GM12878 (cell line): Measurements from ENCODE around the gene CAVIN1. TPM values are rescaled to one million over a fixed set of nuclear protein-coding genes. Genes with fewer than 3 reads are reported as not detected.
A peak's percentile ranks its signal among the peaks of the same experiment; 100 is the strongest.

Experiments
- ATAC-seq: fragments of 200-7000 bp; cut with Tn5 transposase; 3 replicates; pipeline ENCODE4 v1.9.1; 2020; ENCODE audit warnings: mild to moderate bottlenecking, moderate library complexity
- BruUV-seq: library from RNA; stranded (reverse); fragments of 400-500 nt; replicated peaks from 2 replicates; lab custom pipeline; 2021; lab: Mats Ljungman, UMichigan
- CTCF ChIA-PET: fragments of 300-600 bp; sonication (Branson Sonifier 250); formaldehyde crosslinking; extraction: SDS; loops from one replicate; lab custom pipeline; 2021; ENCODE audit warnings: inconsistent platforms; lab: Yijun Ruan, JAX
- POLR2A ChIA-PET: fragments of 350-600 bp; formaldehyde crosslinking; extraction: SDS; loops from one replicate; lab custom pipeline; 2021; ENCODE audit warnings: inconsistent platforms; lab: Charles Lee
- RAD21 ChIA-PET: fragments of 300-600 bp; sonication (Branson Sonifier 250); formaldehyde crosslinking; loops from one replicate; lab custom pipeline; 2023; ENCODE audit warnings: antibody characterized with exemption; ENCODE audit not compliant: unreplicated experiment; lab: Charles Lee
- SMC1A ChIA-PET: fragments of 300-600 bp; sonication (Branson Sonifier 250); formaldehyde crosslinking; loops from one replicate; lab custom pipeline; 2023; ENCODE audit not compliant: unreplicated experiment, uncharacterized antibody; lab: Charles Lee
- DNase-seq: peaks from one replicate; pipeline ENCODE4 v3.0.0-alpha.2; 2011; ENCODE audit warnings: low read depth, low spot score
- FAIRE-seq: peaks from 3 replicates; lab custom pipeline; 2011; peaks lifted over from hg19 to GRCh38; lab: Jason Lieb, UNC
- H2AFZ ChIP-seq: 2 replicates; pipeline ENCODE4 v1.6.0; 2011; ENCODE audit warnings: low read depth, low read length, control low read depth; ENCODE audit not compliant: control insufficient read depth
- H3K27ac ChIP-seq: 2 replicates; pipeline ENCODE4 v1.5.1; 2011; ENCODE audit warnings: control low read depth; ENCODE audit not compliant: control insufficient read depth, insufficient read depth
- H3K27me3 ChIP-seq, 2 experiments: replicated peaks in 1 of 2; 2 replicates each; pipeline versions ENCODE4 v1.6.0 to v1.6.1; 2011; ENCODE audit warnings: low read length in 1 of 2; ENCODE audit not compliant: control insufficient read depth in 2 of 2, insufficient read depth in 2 of 2
- H3K36me3 ChIP-seq, 2 experiments: 2 replicates each; pipeline ENCODE4 v1.5.1; 2011; ENCODE audit warnings: low read length in 1 of 2; ENCODE audit not compliant: control insufficient read depth in 2 of 2, insufficient read depth in 2 of 2
- H3K4me1 ChIP-seq: 2 replicates; pipeline ENCODE4 v1.6.1; 2011; ENCODE audit warnings: mild to moderate bottlenecking, low read length, moderate library complexity, mixed read lengths; ENCODE audit not compliant: control insufficient read depth, insufficient read depth
- H3K4me2 ChIP-seq: 2 replicates; pipeline ENCODE4 v1.6.0; 2011; ENCODE audit warnings: control low read depth; ENCODE audit not compliant: control insufficient read depth, insufficient read depth
- H3K4me3 ChIP-seq: fragments of 200-600 bp; sonication (generic); 2 replicates; pipeline ENCODE4 v1.5.1; 2016
- H3K79me2 ChIP-seq: 2 replicates; pipeline ENCODE4 v1.6.0; 2011; ENCODE audit warnings: low read length; ENCODE audit not compliant: control insufficient read depth, insufficient read depth
- H3K9ac ChIP-seq: 2 replicates; pipeline ENCODE4 v1.8.0; 2011; ENCODE audit warnings: low read length, control low read depth, mixed read lengths; ENCODE audit not compliant: control insufficient read depth, insufficient read depth
- H3K9me3 ChIP-seq: replicated peaks from 3 replicates; pipeline ENCODE4 v1.5.1; 2011; ENCODE audit warnings: mild to moderate bottlenecking, low read length; ENCODE audit not compliant: control insufficient read depth, insufficient read depth
- H4K20me1 ChIP-seq: 2 replicates; pipeline ENCODE4 v1.6.0; 2011; ENCODE audit not compliant: control insufficient read depth, insufficient read depth
- ESRRA ChIP-seq: IDR thresholded peaks from 2 replicates; pipeline ENCODE4 v1.6.1; 2012; ENCODE audit warnings: mild to moderate bottlenecking, low read length, improper control_type of control experiment
- MXI1 ChIP-seq: fragments of 150-350 bp; IDR thresholded peaks from 2 replicates; pipeline ENCODE4 v1.6.1; 2011; ENCODE audit warnings: low read depth, mild to moderate bottlenecking, inconsistent platforms, low read length, improper control_type of control experiment
- SIN3A ChIP-seq: IDR thresholded peaks from 2 replicates; pipeline ENCODE4 v1.6.1; 2012; ENCODE audit warnings: low read depth, low read length, improper control_type of control experiment
- ZNF207 ChIP-seq: fragments of 450-650 bp; IDR thresholded peaks from 2 replicates; pipeline ENCODE4 v1.6.1; 2014; ENCODE audit warnings: antibody characterized with exemption, mild to moderate bottlenecking, borderline replicate concordance
- WGBS: methylation state at CpG from one replicate; pipeline ENCODE4 v1.1.6; 2016; ENCODE audit warnings: low lambda C conversion rate; ENCODE audit not compliant: insufficient replicate concordance, insufficient coverage; ENCODE audit errors: missing lambda C conversion rate; 5-methylcytosine and 5-hydroxymethylcytosine counted together
- in situ Hi-C: fragments of 300-500 bp; cut with MboI; formaldehyde crosslinking; loops from 9 replicates; pipeline ENCODE4 v1.14.3; 2018; ENCODE audit warnings: mixed read lengths
- intact Hi-C: fragments of 100-400 bp; cut with micrococcal nuclease; formaldehyde crosslinking; loops from one replicate; pipeline ENCODE4 v1.14.2; 2022; ENCODE audit not compliant: unreplicated experiment
- polyA plus RNA-seq, 11 experiments: library from polyadenylated mRNA; depleted of rRNA in 4 of 11; unstranded in 6 of 11; stranded (reverse) in 5 of 11; fragments of >200 nt; fragmentation: Nextera tagmentation in 4 of 11; fragmentation: Illumina TruSeq in 1 of 11; extraction: Ambion mirVana in 4 of 11; extraction: Trizol in 1 of 11; gene quantifications; 1 replicate in 1 of 11; 2 replicates in 10 of 11; pipeline versions ENCODE4 v1.2.1 to v1.2.3, GENCODE V29; 2011 to 2016; ENCODE audit warnings: inconsistent platforms in 2 of 11, missing spikeins in 2 of 11, low read depth in 1 of 11
- total RNA-seq, 4 experiments: library from RNA; depleted of rRNA in 3 of 4; stranded (reverse); fragments of >200 nt in 3 of 4; fragmentation: Illumina TruSeq in 1 of 4; extraction: Trizol in 1 of 4; gene quantifications; 2 replicates each; pipeline versions ENCODE4 v1.2.1 to v1.2.3, GENCODE V29; 2013 to 2021
- TF ChIP-seq, protein P1 (sequence below), 3 experiments: IDR thresholded peaks in 2 of 3; conservative IDR thresholded peaks in 1 of 3; 2 replicates each; pipeline ENCODE4 v1.5.1; 2011; ENCODE audit warnings: low read depth in 3 of 3, low read length in 3 of 3, mild to moderate bottlenecking in 3 of 3, control low read depth in 2 of 3, moderate library complexity in 2 of 3, inconsistent platforms in 1 of 3, mixed read lengths in 1 of 3; ENCODE audit not compliant: control insufficient read depth in 2 of 3, insufficient read depth in 1 of 3; ENCODE audit errors: extremely low read depth in 1 of 3
- TF ChIP-seq, protein P2 (sequence below): fragments of 450-650 bp; IDR thresholded peaks from 2 replicates; pipeline ENCODE4 v1.6.1; 2017; ENCODE audit warnings: mild to moderate bottlenecking, low read depth, inconsistent platforms; ENCODE audit not compliant: poor library complexity, severe bottlenecking

The CAVIN1 gene
- total and polyA plus RNA-seq, 10 of the 15 experiments (the other 5 are each of a cell fraction or from before 2014, with no cell fraction given), result 0.03 to 1.1 (median 0.37) TPM

DNA sequence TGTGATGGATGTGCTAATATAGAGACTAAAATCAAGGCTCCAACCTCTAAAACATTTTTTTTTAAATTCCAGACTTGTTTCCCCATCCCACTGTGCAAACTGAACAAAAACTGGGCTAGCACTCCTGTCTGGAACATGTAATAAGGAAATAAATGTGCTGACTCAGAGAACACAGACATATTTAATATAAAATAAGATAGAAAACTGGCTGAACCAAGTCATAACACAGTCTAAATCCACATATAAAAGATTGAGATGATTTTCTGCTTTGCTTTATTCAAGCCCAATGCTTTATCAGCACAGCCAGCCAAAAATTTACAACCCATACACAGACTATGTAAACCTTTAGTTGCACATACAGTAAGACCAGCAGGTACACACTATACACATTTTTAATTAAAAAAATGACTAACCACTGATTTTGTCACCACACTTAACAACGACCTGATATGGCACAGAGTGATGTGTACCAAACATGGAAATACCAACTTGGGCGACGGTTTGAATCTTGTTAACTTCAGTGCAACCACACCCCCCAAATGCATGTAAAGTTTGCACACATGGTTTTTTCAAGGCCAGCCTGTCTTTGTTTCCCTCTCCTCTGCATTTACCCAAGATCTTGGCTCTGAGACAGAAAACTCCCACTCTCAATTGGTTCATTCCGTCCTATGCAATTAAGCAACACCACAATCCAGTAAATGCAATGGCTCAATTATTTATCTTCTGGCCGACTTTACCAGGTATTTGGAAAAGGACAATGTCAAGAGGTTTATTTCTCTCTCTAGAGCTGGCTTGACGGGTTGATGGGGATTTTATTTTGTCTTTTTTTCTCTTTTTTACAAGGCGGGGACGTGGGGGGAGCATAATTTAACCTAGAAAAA lies 36.0 kb downstream of the CAVIN1 start:
- Histone ChIP-seq H3K79me2 (peaks cover 57% of the 10 kb centered on the region), H3K4me3 (peak overlapping the region; percentile 91), H3K4me1 (peaks cover 9% of the 10 kb centered on the region), H3K27me3 (no peaks in the 10 kb centered on the region), H4K20me1 (no peaks in the 10 kb centered on the region), H2AFZ (no peak overlapping the region), H3K9me3 (no peaks in the 10 kb centered on the region), H3K4me2 (peak overlapping the region; percentile 64), H3K27ac (peak overlapping the region; percentile 95), H3K9ac (peak overlapping the region; percentile 94)
- no peak for ATAC-seq
- intact Hi-C loops (loop anchor here (5.0 kb wide), 2 partner anchors 50 to 65 kb away; no protein-coding TSS in a partner anchor), in situ Hi-C loops (no loop called here)
- WGBS, result under 1% methylated on average over 7 of the region's 8 CpGs
- FAIRE-seq, result no peak
- TSS peak; percentile 62 for BruUV-seq
- ChIA-PET CTCF (interaction anchor here (1.7 to 3.4 kb wide), 4 partner anchors 16 to 191 kb away, joined by 4 to 31 read pairs (median 12); partner anchors contain the start of gene PSMC3IP), POLR2A (interaction anchor here (0.7 to 3.6 kb wide), 2 partner anchors 8 to 47 kb away, joined by 6 to 29 read pairs; no protein-coding TSS in a partner anchor), SMC1A (interaction anchor here (0.6 to 3.6 kb wide), 4 partner anchors 12 to 50 kb away, joined by 3 to 32 read pairs (median 28); no protein-coding TSS in a partner anchor), RAD21 (interaction anchor here (1.2 to 3.4 kb wide), 2 partner anchors 46 to 75 kb away, joined by 4 to 21 read pairs; no protein-coding TSS in a partner anchor)
- no peak for DNase-seq
- TF ChIP-seq MXI1, result peak; percentile 51; the same call in 1 of the 2 replicates
- TF ChIP-seq SIN3A, result 0 out of 2 replicates have a peak, but pooled peaks have one; percentile 42
- TF ChIP-seq, protein P1, sequence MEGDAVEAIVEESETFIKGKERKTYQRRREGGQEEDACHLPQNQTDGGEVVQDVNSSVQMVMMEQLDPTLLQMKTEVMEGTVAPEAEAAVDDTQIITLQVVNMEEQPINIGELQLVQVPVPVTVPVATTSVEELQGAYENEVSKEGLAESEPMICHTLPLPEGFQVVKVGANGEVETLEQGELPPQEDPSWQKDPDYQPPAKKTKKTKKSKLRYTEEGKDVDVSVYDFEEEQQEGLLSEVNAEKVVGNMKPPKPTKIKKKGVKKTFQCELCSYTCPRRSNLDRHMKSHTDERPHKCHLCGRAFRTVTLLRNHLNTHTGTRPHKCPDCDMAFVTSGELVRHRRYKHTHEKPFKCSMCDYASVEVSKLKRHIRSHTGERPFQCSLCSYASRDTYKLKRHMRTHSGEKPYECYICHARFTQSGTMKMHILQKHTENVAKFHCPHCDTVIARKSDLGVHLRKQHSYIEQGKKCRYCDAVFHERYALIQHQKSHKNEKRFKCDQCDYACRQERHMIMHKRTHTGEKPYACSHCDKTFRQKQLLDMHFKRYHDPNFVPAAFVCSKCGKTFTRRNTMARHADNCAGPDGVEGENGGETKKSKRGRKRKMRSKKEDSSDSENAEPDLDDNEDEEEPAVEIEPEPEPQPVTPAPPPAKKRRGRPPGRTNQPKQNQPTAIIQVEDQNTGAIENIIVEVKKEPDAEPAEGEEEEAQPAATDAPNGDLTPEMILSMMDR (IDR thresholded peaks at IDR 0.05 in 2 of 3, conservative IDR thresholded peaks at IDR 0.05 in 1 of 3; ENCODE audit: control insufficient read depth in 2 of 3, extremely low read depth in 1 of 3, insufficient read depth in 1 of 3, low read depth in 3 of 3, low read length in 3 of 3), result no peak
- TF ChIP-seq ESRRA, result no peak
- TF ChIP-seq, protein P2, sequence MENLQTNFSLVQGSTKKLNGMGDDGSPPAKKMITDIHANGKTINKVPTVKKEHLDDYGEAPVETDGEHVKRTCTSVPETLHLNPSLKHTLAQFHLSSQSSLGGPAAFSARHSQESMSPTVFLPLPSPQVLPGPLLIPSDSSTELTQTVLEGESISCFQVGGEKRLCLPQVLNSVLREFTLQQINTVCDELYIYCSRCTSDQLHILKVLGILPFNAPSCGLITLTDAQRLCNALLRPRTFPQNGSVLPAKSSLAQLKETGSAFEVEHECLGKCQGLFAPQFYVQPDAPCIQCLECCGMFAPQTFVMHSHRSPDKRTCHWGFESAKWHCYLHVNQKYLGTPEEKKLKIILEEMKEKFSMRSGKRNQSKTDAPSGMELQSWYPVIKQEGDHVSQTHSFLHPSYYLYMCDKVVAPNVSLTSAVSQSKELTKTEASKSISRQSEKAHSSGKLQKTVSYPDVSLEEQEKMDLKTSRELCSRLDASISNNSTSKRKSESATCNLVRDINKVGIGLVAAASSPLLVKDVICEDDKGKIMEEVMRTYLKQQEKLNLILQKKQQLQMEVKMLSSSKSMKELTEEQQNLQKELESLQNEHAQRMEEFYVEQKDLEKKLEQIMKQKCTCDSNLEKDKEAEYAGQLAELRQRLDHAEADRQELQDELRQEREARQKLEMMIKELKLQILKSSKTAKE, result peak; percentile 35
- no peak for TF ChIP-seq ZNF207
- TF ChIP-seq, all 136 proteins: peak for 3
- no peaks in the 10 kb centered on the region for H3K36me3 ChIP-seq
